Hepatocyte (in vitro differentiated cells): ENCODE data around the gene NHEJ1. TPM values are rescaled to one million over a fixed set of nuclear protein-coding genes. Genes with fewer than 3 reads are reported as not detected.
"Not testable (repeated sequence)": the region's sequence is repeated elsewhere in the genome, so short reads cannot be mapped to it uniquely, and the experiment has no call there.

ENCODE experiments used
- DNase-seq: peaks from one replicate; pipeline ENCODE4 v3.0.0-alpha.2; 2016; ENCODE audit warnings: low spot score
- H2AFZ ChIP-seq: fragments of 200-600 bp; sonication (generic); 2 replicates; pipeline ENCODE4 v1.6.0; 2016; ENCODE audit warnings: antibody characterized with exemption, mild to moderate bottlenecking
- H3K27ac ChIP-seq: fragments of 200-600 bp; sonication (generic); 2 replicates; pipeline ENCODE4 v1.5.1; 2016; ENCODE audit warnings: mild to moderate bottlenecking
- H3K27me3 ChIP-seq: fragments of 200-600 bp; sonication (generic); 2 replicates; pipeline ENCODE4 v1.6.1; 2016
- H3K36me3 ChIP-seq: fragments of 200-600 bp; sonication (generic); replicated peaks from 2 replicates; pipeline ENCODE4 v1.5.1; 2016; ENCODE audit warnings: low read depth; ENCODE audit not compliant: insufficient read depth
- H3K4me1 ChIP-seq: fragments of 200-600 bp; sonication (generic); 2 replicates; pipeline ENCODE4 v1.5.1; 2016; ENCODE audit warnings: mild to moderate bottlenecking, moderate library complexity; ENCODE audit not compliant: insufficient read depth
- H3K4me2 ChIP-seq: fragments of 200-600 bp; sonication (generic); 2 replicates; pipeline ENCODE4 v1.6.0; 2016
- H3K4me3 ChIP-seq: fragments of 200-600 bp; sonication (generic); 2 replicates; pipeline ENCODE4 v1.5.1; 2016; ENCODE audit warnings: mild to moderate bottlenecking
- H3K79me2 ChIP-seq: fragments of 200-600 bp; sonication (generic); 2 replicates; pipeline ENCODE4 v1.6.0; 2017; ENCODE audit warnings: mild to moderate bottlenecking
- H3K9me2 ChIP-seq: fragments of 200-600 bp; sonication (generic); replicated peaks from 2 replicates; pipeline ENCODE4 v1.6.0; 2017; ENCODE audit warnings: mild to moderate bottlenecking; ENCODE audit not compliant: insufficient read depth
- H3K9me3 ChIP-seq: fragments of 200-600 bp; sonication (generic); 2 replicates; pipeline ENCODE4 v1.5.1; 2016; ENCODE audit warnings: low read depth, mild to moderate bottlenecking
- H4K20me1 ChIP-seq: fragments of 200-600 bp; sonication (generic); 2 replicates; pipeline ENCODE4 v1.6.0; 2016; ENCODE audit warnings: mild to moderate bottlenecking; ENCODE audit not compliant: insufficient read depth, poor library complexity, severe bottlenecking
- EZH2 ChIP-seq: fragments of 200-600 bp; sonication (generic); IDR thresholded peaks from 2 replicates; pipeline ENCODE4 v1.6.1; 2016; ENCODE audit warnings: antibody characterized with exemption, mild to moderate bottlenecking, borderline replicate concordance
- EZH2phosphoT487 ChIP-seq: fragments of 200-600 bp; sonication (generic); IDR thresholded peaks from one replicate; pipeline ENCODE4 v1.6.1; 2018; ENCODE audit warnings: antibody characterized with exemption, mild to moderate bottlenecking, low read depth, moderate library complexity; ENCODE audit not compliant: unreplicated experiment, severe bottlenecking
- WGBS: methylation state at CpG from one replicate; pipeline ENCODE4 v1.1.6; 2016; ENCODE audit warnings: low lambda C conversion rate; ENCODE audit errors: missing lambda C conversion rate; 5-methylcytosine and 5-hydroxymethylcytosine counted together
- polyA plus RNA-seq: library from polyadenylated mRNA; unstranded; fragments of >200 nt; fragmentation: Nextera tagmentation; extraction: Ambion mirVana; gene quantifications from 2 replicates; pipeline ENCODE4 v1.2.1, GENCODE V29; 2016
- total RNA-seq: library from RNA; depleted of rRNA; stranded (reverse); fragments of >200 nt; gene quantifications from 2 replicates; pipeline ENCODE4 v1.2.3, GENCODE V29; 2014
- TF ChIP-seq, protein P1 (sequence below): fragments of 200-600 bp; sonication (generic); IDR thresholded peaks from 2 replicates; pipeline ENCODE4 v1.5.1; 2016; ENCODE audit warnings: antibody characterized with exemption, mild to moderate bottlenecking; ENCODE audit not compliant: poor library complexity

Gene NHEJ1
- total and polyA plus RNA-seq, 2 experiments from 2014 or later: 18.1 to 28.2 TPM

DNA sequence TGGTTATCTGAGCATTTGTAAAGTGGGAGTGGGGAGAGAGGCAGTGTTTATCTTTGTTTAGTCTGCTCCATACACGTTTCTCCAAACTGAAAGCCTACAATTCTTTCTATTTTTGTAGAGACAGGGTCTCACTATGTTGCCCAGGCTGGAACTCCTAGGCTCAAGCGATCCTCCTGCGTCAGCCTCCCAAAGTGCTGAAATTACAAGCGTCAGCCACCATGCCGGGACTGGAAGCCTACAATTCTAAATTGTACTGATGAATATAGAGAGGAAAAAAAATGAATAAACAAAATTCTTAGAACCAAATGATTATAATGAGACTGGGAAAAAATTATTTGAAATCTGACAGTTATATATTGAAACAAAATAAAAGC lies 44.5 kb upstream of the NHEJ1 start:
- Histone ChIP-seq H2AFZ (no peak overlapping the region), H3K4me2 (no peak overlapping the region), H3K27ac (no peak overlapping the region), H3K79me2 (peaks cover 6% of the 10 kb centered on the region), H3K36me3 (no peaks in the 10 kb centered on the region), H3K27me3 (no peaks in the 10 kb centered on the region), H3K4me1 (peaks cover 20% of the 10 kb centered on the region), H3K9me2 (no peaks in the 10 kb centered on the region), H3K4me3 (no peak overlapping the region), H3K9me3 (no peaks in the 10 kb centered on the region), H4K20me1 (peaks cover 3% of the 10 kb centered on the region)
- WGBS: 81% methylated on average over 5 of the region's 5 CpGs
- no peak for DNase-seq
- TF ChIP-seq EZH2phosphoT487 (no peak), EZH2 (no peak)
- TF ChIP-seq, protein P1, sequence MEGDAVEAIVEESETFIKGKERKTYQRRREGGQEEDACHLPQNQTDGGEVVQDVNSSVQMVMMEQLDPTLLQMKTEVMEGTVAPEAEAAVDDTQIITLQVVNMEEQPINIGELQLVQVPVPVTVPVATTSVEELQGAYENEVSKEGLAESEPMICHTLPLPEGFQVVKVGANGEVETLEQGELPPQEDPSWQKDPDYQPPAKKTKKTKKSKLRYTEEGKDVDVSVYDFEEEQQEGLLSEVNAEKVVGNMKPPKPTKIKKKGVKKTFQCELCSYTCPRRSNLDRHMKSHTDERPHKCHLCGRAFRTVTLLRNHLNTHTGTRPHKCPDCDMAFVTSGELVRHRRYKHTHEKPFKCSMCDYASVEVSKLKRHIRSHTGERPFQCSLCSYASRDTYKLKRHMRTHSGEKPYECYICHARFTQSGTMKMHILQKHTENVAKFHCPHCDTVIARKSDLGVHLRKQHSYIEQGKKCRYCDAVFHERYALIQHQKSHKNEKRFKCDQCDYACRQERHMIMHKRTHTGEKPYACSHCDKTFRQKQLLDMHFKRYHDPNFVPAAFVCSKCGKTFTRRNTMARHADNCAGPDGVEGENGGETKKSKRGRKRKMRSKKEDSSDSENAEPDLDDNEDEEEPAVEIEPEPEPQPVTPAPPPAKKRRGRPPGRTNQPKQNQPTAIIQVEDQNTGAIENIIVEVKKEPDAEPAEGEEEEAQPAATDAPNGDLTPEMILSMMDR: no peak

GRCh38 chr2:219204425-219205164 lies 44.0 kb upstream of the NHEJ1 start:
- TF ChIP-seq, protein P1: no peak
- TF ChIP-seq EZH2 (no peak), EZH2phosphoT487 (no peak)
- H3K9me3 ChIP-seq: no peaks in the 10 kb centered on the region
- WGBS: 98% methylated on average over 7 of the region's 7 CpGs
- no peaks in the 10 kb centered on the region for H3K27me3 ChIP-seq
- no peak for DNase-seq
- no peaks in the 10 kb centered on the region for H3K9me2 ChIP-seq
- peaks cover 3% of the 10 kb centered on the region for H4K20me1 ChIP-seq
- H2AFZ ChIP-seq: no peak overlapping the region
- H3K4me2 ChIP-seq: no peak overlapping the region
- H3K27ac ChIP-seq: no peak overlapping the region
- no peak overlapping the region for H3K4me3 ChIP-seq
- H3K4me1 ChIP-seq: peaks cover 20% of the 10 kb centered on the region
- H3K36me3 ChIP-seq: no peaks in the 10 kb centered on the region
- H3K79me2 ChIP-seq: peaks cover 6% of the 10 kb centered on the region

DNA sequence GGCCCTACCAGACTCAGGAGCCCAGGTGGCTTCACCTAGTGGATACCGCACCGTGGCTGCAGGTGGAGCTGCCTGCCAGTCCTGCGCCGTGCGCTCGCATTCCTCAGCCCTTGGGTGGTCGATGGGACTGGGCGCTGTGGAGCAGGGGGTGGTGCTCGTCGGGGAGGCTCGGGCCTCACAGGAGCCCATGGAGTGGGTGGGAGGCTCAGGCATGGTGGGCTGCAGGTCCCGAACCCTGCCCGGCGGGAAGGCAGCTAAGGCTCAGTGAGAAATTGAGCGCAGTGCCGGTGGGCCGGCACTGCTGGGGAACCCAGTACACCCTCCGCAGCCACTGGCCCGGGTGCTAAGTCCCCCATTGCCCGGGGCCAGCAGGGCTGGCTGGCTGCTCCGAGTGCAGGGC lies 40.7 kb upstream of the NHEJ1 start:
- not testable (repeated sequence) for H3K4me1 ChIP-seq, H2AFZ ChIP-seq, DNase-seq, H3K27me3 ChIP-seq, H3K9me3 ChIP-seq, H3K27ac ChIP-seq, H4K20me1 ChIP-seq, H3K9me2 ChIP-seq, H3K36me3 ChIP-seq, H3K4me3 ChIP-seq, H3K4me2 ChIP-seq, H3K79me2 ChIP-seq
- 93% methylated on average over 20 of the region's 21 CpGs for WGBS

- H3K9me2 ChIP-seq, H3K27ac ChIP-seq, H3K4me2 ChIP-seq, DNase-seq, H3K79me2 ChIP-seq, H4K20me1 ChIP-seq, H3K4me1 ChIP-seq, H3K4me3 ChIP-seq, H3K9me3 ChIP-seq, H2AFZ ChIP-seq, H3K27me3 ChIP-seq, H3K36me3 ChIP-seq: not testable (repeated sequence)
- WGBS: 80% methylated on average over 26 of the region's 26 CpGs
Measured at GRCh38 chr2:219200502-219201326, 40.1 kb upstream of the NHEJ1 start.
